PC-9 (cell line): ENCODE results near the gene PTPRM. TPM values are rescaled to one million over a fixed set of nuclear protein-coding genes. Genes with fewer than 3 reads are reported as not detected.

Experiments used
- BruUV-seq: library from RNA; stranded (reverse); fragments of 400-500 nt; replicated peaks from 2 replicates; lab custom pipeline; 2021; lab: Mats Ljungman, UMichigan
- CTCF ChIA-PET: fragments of 300-600 bp; sonication (Branson Sonifier 250); formaldehyde crosslinking; loops from one replicate; lab custom pipeline; 2022; ENCODE audit warnings: antibody characterized with exemption; lab: Charles Lee
- POLR2A ChIA-PET: fragments of 300-600 bp; sonication (Branson Sonifier 250); formaldehyde crosslinking; loops from one replicate; lab custom pipeline; 2022; ENCODE audit warnings: antibody characterized with exemption; ENCODE audit not compliant: unreplicated experiment; lab: Charles Lee
- DNase-seq, 2 experiments: peaks; one replicate each; pipeline versions ENCODE4 v3.0.0 to v3.0.0-alpha.2; 2015 to 2022; ENCODE audit warnings: mixed read lengths in 1 of 2
- H2AFZ ChIP-seq: fragments of 200-600 bp; sonication (generic); 2 replicates; pipeline ENCODE4 v1.8.1; 2017; ENCODE audit warnings: antibody characterized with exemption
- H3F3A ChIP-seq: fragments of 200-600 bp; sonication (generic); 2 replicates; pipeline ENCODE4 v1.8.1; 2017; ENCODE audit warnings: antibody characterized with exemption, mild to moderate bottlenecking, low read depth; ENCODE audit not compliant: insufficient read depth
- H3K27ac ChIP-seq: fragments of 200-600 bp; sonication (generic); 2 replicates; pipeline ENCODE4 v1.6.1; 2016; ENCODE audit warnings: mixed run types
- H3K27me3 ChIP-seq: fragments of 200-600 bp; sonication (generic); 2 replicates; pipeline ENCODE4 v1.6.1; 2016; ENCODE audit warnings: low read depth, mixed run types; ENCODE audit not compliant: insufficient read depth
- H3K36me3 ChIP-seq: fragments of 200-600 bp; sonication (generic); 2 replicates; pipeline ENCODE4 v1.6.1; 2016; ENCODE audit warnings: low read depth, mixed run types
- H3K4me1 ChIP-seq: fragments of 200-600 bp; sonication (generic); replicated peaks from 2 replicates; pipeline ENCODE4 v1.6.1; 2016; ENCODE audit warnings: mixed run types; ENCODE audit not compliant: insufficient read depth
- H3K4me2 ChIP-seq: fragments of 200-600 bp; sonication (generic); 2 replicates; pipeline ENCODE4 v1.6.1; 2017; ENCODE audit warnings: mixed run types
- H3K4me3 ChIP-seq: fragments of 200-600 bp; sonication (generic); 2 replicates; pipeline ENCODE4 v1.6.1; 2016; ENCODE audit warnings: mixed run types
- H3K79me2 ChIP-seq: fragments of 200-600 bp; sonication (generic); 2 replicates; pipeline ENCODE4 v1.6.1; 2017; ENCODE audit warnings: low read depth, mixed run types
- H3K9me2 ChIP-seq: fragments of 200-600 bp; sonication (generic); 2 replicates; pipeline ENCODE4 v1.8.1; 2017; ENCODE audit warnings: mild to moderate bottlenecking; ENCODE audit not compliant: insufficient read depth
- H3K9me3 ChIP-seq: fragments of 200-600 bp; sonication (generic); 2 replicates; pipeline ENCODE4 v1.8.1; 2016; ENCODE audit warnings: low read depth; ENCODE audit not compliant: insufficient read depth
- H4K20me1 ChIP-seq: fragments of 200-600 bp; sonication (generic); 2 replicates; pipeline ENCODE4 v1.8.1; 2017; ENCODE audit not compliant: insufficient read depth
- CTCF ChIP-seq: fragments of 200-600 bp; sonication (generic); conservative IDR thresholded peaks from 2 replicates; pipeline ENCODE4 v1.6.1; 2017; ENCODE audit warnings: mixed run types, antibody characterized with exemption, mild to moderate bottlenecking, moderate library complexity
- EZH2 ChIP-seq: fragments of 200-600 bp; sonication (generic); IDR thresholded peaks from 2 replicates; pipeline ENCODE4 v1.8.0; 2017; ENCODE audit warnings: antibody characterized with exemption, low read depth
- intact Hi-C: fragments of 100-400 bp; cut with micrococcal nuclease; formaldehyde crosslinking; loops from one replicate; pipeline ENCODE4 v1.10.0; 2022; ENCODE audit not compliant: unreplicated experiment
- total RNA-seq: library from RNA; stranded (reverse); gene quantifications from 2 replicates; pipeline ENCODE4 v1.2.3, GENCODE V29; 2021

The PTPRM gene
- total RNA-seq, 1 experiment from 2014 or later = 32.5 TPM

DNA sequence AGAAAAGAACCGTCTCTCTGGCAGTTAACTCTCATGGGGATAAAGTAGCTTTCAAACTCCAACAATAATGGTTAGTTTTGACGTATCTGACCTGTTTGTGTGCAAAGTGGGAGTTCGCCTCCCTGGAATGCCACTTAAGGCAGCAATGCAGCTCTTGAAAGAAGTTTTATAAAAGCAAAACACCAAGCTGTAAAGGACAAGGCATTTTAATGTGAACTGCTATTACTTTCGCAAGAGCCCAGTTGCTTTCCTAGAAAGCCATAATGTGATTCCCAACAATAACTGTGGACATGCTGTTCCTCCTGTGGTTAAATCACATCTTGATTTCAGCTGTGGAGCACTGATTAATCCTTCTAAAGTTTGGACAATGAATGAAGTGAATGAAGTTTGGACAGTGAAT is 303.7 kb downstream of the PTPRM start:
- Histone ChIP-seq H3F3A (peaks cover 20% of the 10 kb centered on the region; the same call in 1 of the 2 replicates), H4K20me1 (no peaks in the 10 kb centered on the region), H3K27ac (peak overlapping the region; percentile 89), H3K27me3 (no peaks in the 10 kb centered on the region), H3K4me1 (peaks cover 37% of the 10 kb centered on the region), H3K36me3 (no peaks in the 10 kb centered on the region), H3K4me2 (peak overlapping the region; percentile 71), H3K79me2 (no peaks in the 10 kb centered on the region), H3K9me3 (0 out of 2 replicates have a peak, but pooled peaks cover 4% of the 10 kb centered on the region), H3K9me2 (no peaks in the 10 kb centered on the region), H2AFZ (no peak overlapping the region), H3K4me3 (no peak overlapping the region)
- no TSS peak for BruUV-seq
- intact Hi-C loops = no loop called here
- ChIA-PET POLR2A (interaction anchor here (0.6 kb wide), 1 partner anchor 552 kb away, joined by 5 read pairs; no protein-coding TSS in a partner anchor), CTCF (interaction anchor here (1.7 kb wide), 1 partner anchor 81 kb away, joined by 4 read pairs; no protein-coding TSS in a partner anchor)
- no peak for DNase-seq
- no peak for TF ChIP-seq EZH2
- TF ChIP-seq CTCF = no peak

DNA sequence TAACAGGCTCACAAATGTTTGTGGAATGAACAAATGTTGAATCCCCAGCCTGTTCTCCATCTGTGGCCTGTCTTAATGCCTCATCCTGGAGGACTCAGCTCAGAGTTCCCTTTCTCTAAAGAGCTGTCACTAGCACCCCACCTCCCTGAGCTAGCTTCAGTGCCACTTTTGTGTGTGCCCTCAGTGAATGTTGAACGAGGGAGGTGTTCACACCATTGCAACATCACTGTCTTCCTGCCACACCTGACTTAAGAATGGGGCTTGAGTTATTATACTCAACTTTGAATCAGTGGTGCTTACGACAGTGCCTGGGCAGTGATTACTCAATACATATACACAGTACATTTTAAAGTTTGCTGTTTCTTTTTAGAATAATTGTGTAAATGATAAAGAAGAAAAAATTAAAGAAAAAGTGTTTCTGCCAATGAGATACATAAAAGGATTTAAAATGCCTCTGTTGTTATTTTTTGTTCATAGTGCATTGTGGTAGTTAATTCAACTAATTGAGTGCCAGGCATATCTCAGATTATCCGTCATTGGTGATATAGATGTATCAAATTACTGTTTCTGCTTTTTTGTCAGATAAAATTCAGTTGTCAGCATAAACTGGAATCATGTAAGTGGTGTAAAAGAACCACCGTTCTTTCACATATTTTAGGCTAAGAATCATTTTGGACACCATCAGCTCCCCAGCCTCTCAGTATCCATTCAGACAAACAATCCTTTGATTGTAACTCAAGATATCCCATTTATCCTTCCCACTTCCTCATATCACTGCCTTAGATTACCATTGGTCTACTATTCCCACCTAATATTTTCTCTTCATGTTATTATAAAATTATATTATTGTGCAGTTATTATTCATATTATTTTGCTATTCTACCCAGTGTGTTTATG is 304.7 kb downstream of the PTPRM start:
- TF ChIP-seq EZH2 (no peak), CTCF (no peak)
- Histone ChIP-seq H2AFZ (peak overlapping the region; percentile 28; the same call in 1 of the 2 replicates), H3K4me3 (peak overlapping the region; percentile 40; the same call in 1 of the 2 replicates), H4K20me1 (no peaks in the 10 kb centered on the region), H3K9me3 (0 out of 2 replicates have a peak, but pooled peaks cover 4% of the 10 kb centered on the region), H3K36me3 (no peaks in the 10 kb centered on the region), H3K9me2 (no peaks in the 10 kb centered on the region), H3K4me2 (peak overlapping the region; percentile 71), H3K4me1 (peaks cover 39% of the 10 kb centered on the region), H3K27ac (peak overlapping the region; percentile 89), H3K79me2 (no peaks in the 10 kb centered on the region), H3K27me3 (no peaks in the 10 kb centered on the region), H3F3A (peaks cover 20% of the 10 kb centered on the region; the same call in 1 of the 2 replicates)
- no TSS peak for BruUV-seq
- intact Hi-C loops = loop anchor here (1.0 kb wide), 1 partner anchor 78 kb away; no protein-coding TSS in a partner anchor
- POLR2A ChIA-PET = no interaction called here
- DNase-seq = peak; percentile 49 to 86
- CTCF ChIA-PET = interaction anchor here (0.6 to 1.7 kb wide), 2 partner anchors 82 to 520 kb away, joined by 3 to 4 read pairs; no protein-coding TSS in a partner anchor

GRCh38 chr18:7872569-7872968 is 305.5 kb downstream of the PTPRM start:
- Histone ChIP-seq H3K36me3 (no peaks in the 10 kb centered on the region), H3K4me2 (peak overlapping the region; percentile 71), H3K27ac (peak overlapping the region; percentile 89), H3K27me3 (no peaks in the 10 kb centered on the region), H3K9me3 (0 out of 2 replicates have a peak, but pooled peaks cover 4% of the 10 kb centered on the region), H2AFZ (no peak overlapping the region), H3K79me2 (no peaks in the 10 kb centered on the region), H3K4me1 (peaks cover 47% of the 10 kb centered on the region), H3K4me3 (no peak overlapping the region; the same call in 1 of the 2 replicates), H4K20me1 (no peaks in the 10 kb centered on the region), H3K9me2 (no peaks in the 10 kb centered on the region), H3F3A (peaks cover 25% of the 10 kb centered on the region)
- TF ChIP-seq CTCF (no peak; the same call in 1 of the 2 replicates), EZH2 (no peak)
- no TSS peak for BruUV-seq
- ChIA-PET CTCF (interaction anchor here (0.6 to 1.7 kb wide), 2 partner anchors 82 to 440 kb away, joined by 3 to 4 read pairs; no protein-coding TSS in a partner anchor), POLR2A (no interaction called here)
- peak; percentile 17 to 84 for DNase-seq
- intact Hi-C loops = loop anchor here (1.0 kb wide), 1 partner anchor 78 kb away; no protein-coding TSS in a partner anchor
